ENCODE measurements around the gene CCDC107. TPM values are rescaled to one million over a fixed set of nuclear protein-coding genes. Genes with fewer than 3 reads are reported as not detected.
"Not testable (repeated sequence)": the region's sequence is repeated elsewhere in the genome, so short reads cannot be mapped to it uniquely, and the experiment has no call there.

Gene CCDC107
- total RNA-seq, 1 experiment from 2014 or later = 12.5 TPM

GRCh38 chr9:35635730-35636129 lies 22.4 kb upstream of the CCDC107 start:
- BruUV-seq (replicated peaks) = no TSS peak

GRCh38 chr9:35636135-35636876 lies 21.8 kb upstream of the CCDC107 start:
- H3K36me3 Mint-ChIP-seq (ENCODE audit: insufficient read depth, unreplicated experiment) = peaks cover 4% of the 10 kb centered on the region
- BruUV-seq (replicated peaks) = no TSS peak
- POLR2A ChIA-PET = interaction anchor here (1.0 kb wide), 1 partner anchor 8 kb away, joined by 3 read pairs; no protein-coding TSS in a partner anchor
- no peak overlapping the region for H3K4me3 Mint-ChIP-seq (ENCODE audit: unreplicated experiment)
- no peaks in the 10 kb centered on the region for H3K4me1 Mint-ChIP-seq (ENCODE audit: insufficient read depth, unreplicated experiment)
- H3K27ac Mint-ChIP-seq (ENCODE audit: low read depth, unreplicated experiment) = no peak overlapping the region
- CTCF ChIA-PET = interaction anchor here (0.5 to 1.7 kb wide), 3 partner anchors 8 to 612 kb away, joined by 3 to 7 read pairs (median 4); no protein-coding TSS in a partner anchor
- no peak for TF ChIP-seq CTCF (IDR thresholded peaks at IDR 0.05; ENCODE audit: unreplicated experiment)
- intact Hi-C loops (cut with micrococcal nuclease) = no loop called here
- H3K27me3 Mint-ChIP-seq (ENCODE audit: insufficient read depth, unreplicated experiment) = no peaks in the 10 kb centered on the region
- DNase-seq (ENCODE audit: unreplicated experiment) = no peak
- H3K9me3 Mint-ChIP-seq (ENCODE audit: unreplicated experiment) = no peaks in the 10 kb centered on the region

More at GRCh38 chr9:35635730-35636129, 22.4 kb upstream of the CCDC107 start:
- H3K27me3 Mint-ChIP-seq (ENCODE audit: insufficient read depth, unreplicated experiment) = no peaks in the 10 kb centered on the region
- intact Hi-C loops (cut with micrococcal nuclease) = no loop called here
- H3K4me3 Mint-ChIP-seq (ENCODE audit: unreplicated experiment) = no peak overlapping the region
- no peak overlapping the region for H3K27ac Mint-ChIP-seq (ENCODE audit: low read depth, unreplicated experiment)
- ChIA-PET POLR2A (interaction anchor here (0.7 to 1.0 kb wide), 2 partner anchors 9 to 22 kb away, joined by 3 read pairs; no protein-coding TSS in a partner anchor), CTCF (interaction anchor here (0.5 to 1.7 kb wide), 4 partner anchors 9 to 612 kb away, joined by 3 to 7 read pairs (median 4); no protein-coding TSS in a partner anchor)
- no peaks in the 10 kb centered on the region for H3K4me1 Mint-ChIP-seq (ENCODE audit: insufficient read depth, unreplicated experiment)
- H3K36me3 Mint-ChIP-seq (ENCODE audit: insufficient read depth, unreplicated experiment) = no peaks in the 10 kb centered on the region
- no peak for TF ChIP-seq CTCF (IDR thresholded peaks at IDR 0.05; ENCODE audit: unreplicated experiment)
- no peaks in the 10 kb centered on the region for H3K9me3 Mint-ChIP-seq (ENCODE audit: unreplicated experiment)
- DNase-seq (ENCODE audit: unreplicated experiment) = no peak

- H3K36me3 Mint-ChIP-seq (ENCODE audit: insufficient read depth, unreplicated experiment); H3K9me3 Mint-ChIP-seq (ENCODE audit: unreplicated experiment); intact Hi-C loops (cut with micrococcal nuclease); H3K27ac Mint-ChIP-seq (ENCODE audit: low read depth, unreplicated experiment); DNase-seq (ENCODE audit: unreplicated experiment); H3K27me3 Mint-ChIP-seq (ENCODE audit: insufficient read depth, unreplicated experiment); H3K4me1 Mint-ChIP-seq (ENCODE audit: insufficient read depth, unreplicated experiment); BruUV-seq (replicated peaks); H3K4me3 Mint-ChIP-seq (ENCODE audit: unreplicated experiment): not testable (repeated sequence)
- ChIA-PET POLR2A (interaction anchor here (1.0 kb wide), 1 partner anchor 8 kb away, joined by 3 read pairs; no protein-coding TSS in a partner anchor), CTCF (interaction anchor here (0.8 to 1.7 kb wide), 2 partner anchors 8 to 10 kb away, joined by 3 to 7 read pairs; no protein-coding TSS in a partner anchor)
Observed at GRCh38 chr9:35636877-35637246, 21.2 kb upstream of the CCDC107 start.

- DNase-seq (ENCODE audit: unreplicated experiment); BruUV-seq (replicated peaks); H3K36me3 Mint-ChIP-seq (ENCODE audit: insufficient read depth, unreplicated experiment); intact Hi-C loops (cut with micrococcal nuclease); H3K4me3 Mint-ChIP-seq (ENCODE audit: unreplicated experiment); POLR2A ChIA-PET; CTCF ChIA-PET; H3K4me1 Mint-ChIP-seq (ENCODE audit: insufficient read depth, unreplicated experiment); H3K27ac Mint-ChIP-seq (ENCODE audit: low read depth, unreplicated experiment); H3K27me3 Mint-ChIP-seq (ENCODE audit: insufficient read depth, unreplicated experiment); H3K9me3 Mint-ChIP-seq (ENCODE audit: unreplicated experiment): not testable (repeated sequence)
Observed at GRCh38 chr9:35637427-35637955, 20.6 kb upstream of the CCDC107 start.

GRCh38 chr9:35638751-35639150 lies 19.3 kb upstream of the CCDC107 start:
- not testable (repeated sequence) for H3K36me3 Mint-ChIP-seq (ENCODE audit: insufficient read depth, unreplicated experiment); H3K27ac Mint-ChIP-seq (ENCODE audit: low read depth, unreplicated experiment)
- CTCF ChIA-PET = interaction anchor here (0.6 to 0.7 kb wide), 2 partner anchors 41 to 201 kb away, joined by 3 read pairs; no protein-coding TSS in a partner anchor

GRCh38 chr9:35639225-35639624 lies 18.9 kb upstream of the CCDC107 start:
- H3K4me1 Mint-ChIP-seq (ENCODE audit: insufficient read depth, unreplicated experiment); DNase-seq (ENCODE audit: unreplicated experiment); H3K36me3 Mint-ChIP-seq (ENCODE audit: insufficient read depth, unreplicated experiment); intact Hi-C loops (cut with micrococcal nuclease); BruUV-seq (replicated peaks); H3K27me3 Mint-ChIP-seq (ENCODE audit: insufficient read depth, unreplicated experiment); H3K27ac Mint-ChIP-seq (ENCODE audit: low read depth, unreplicated experiment); H3K9me3 Mint-ChIP-seq (ENCODE audit: unreplicated experiment); H3K4me3 Mint-ChIP-seq (ENCODE audit: unreplicated experiment): not testable (repeated sequence)
- ChIA-PET CTCF (interaction anchor here (1.6 kb wide), 1 partner anchor 28 kb away, joined by 6 read pairs; no protein-coding TSS in a partner anchor), POLR2A (interaction anchor here (1.3 kb wide), 1 partner anchor 34 kb away, joined by 3 read pairs; the partner anchor contains the start of gene TESK1)

More at GRCh38 chr9:35638751-35639150, 19.3 kb upstream of the CCDC107 start:
- DNase-seq (ENCODE audit: unreplicated experiment); H3K4me3 Mint-ChIP-seq (ENCODE audit: unreplicated experiment); H3K9me3 Mint-ChIP-seq (ENCODE audit: unreplicated experiment); BruUV-seq (replicated peaks); intact Hi-C loops (cut with micrococcal nuclease); H3K27me3 Mint-ChIP-seq (ENCODE audit: insufficient read depth, unreplicated experiment); H3K4me1 Mint-ChIP-seq (ENCODE audit: insufficient read depth, unreplicated experiment): not testable (repeated sequence)
- POLR2A ChIA-PET = interaction anchor here (1.3 kb wide), 1 partner anchor 34 kb away, joined by 3 read pairs; the partner anchor contains the start of gene TESK1

Data from MCF 10A (cell line).